HCT116 (cell line): ENCODE data around the gene SYT7. TPM values are rescaled to one million over a fixed set of nuclear protein-coding genes. Genes with fewer than 3 reads are reported as not detected.

Source experiments
- ATAC-seq: fragments of 200-7000 bp; cut with Tn5 transposase; 2 replicates; pipeline ENCODE4 v1.9.1; 2020; ENCODE audit warnings: mild to moderate bottlenecking, moderate library complexity
- BruUV-seq: library from RNA; stranded (reverse); fragments of 400-500 nt; replicated peaks from 2 replicates; lab custom pipeline; 2021; lab: Mats Ljungman, UMichigan
- CTCF ChIA-PET: fragments of 300-600 bp; sonication (Branson Sonifier 250); formaldehyde crosslinking; loops from one replicate; lab custom pipeline; 2021; ENCODE audit warnings: antibody characterized with exemption; lab: Charles Lee
- POLR2A ChIA-PET: fragments of 300-600, 350-600 bp; sonication (Branson Sonifier 250); formaldehyde crosslinking; loops from one replicate; lab custom pipeline; 2021; ENCODE audit warnings: antibody characterized with exemption; lab: Charles Lee
- RAD21 ChIA-PET, 2 experiments: fragments of 300-600 bp; sonication (Branson Sonifier 250); formaldehyde crosslinking; loops; one replicate each; lab custom pipeline; 2023; ENCODE audit warnings: low total read pairs in 2 of 2; ENCODE audit not compliant: uncharacterized antibody in 2 of 2, unreplicated experiment in 2 of 2, low non-redundant PET in 1 of 2; lab: Charles Lee
- DNase-seq: peaks from one replicate; pipeline ENCODE4 v3.0.0-alpha.2; 2010; ENCODE audit warnings: low read depth, low spot score
- H2AFZ ChIP-seq: fragments of 200-600 bp; shearing (Covaris generic), sonication (generic); 2 replicates; pipeline ENCODE4 v1.6.1; 2017; ENCODE audit warnings: low read depth, mixed run types, mixed read lengths, antibody characterized with exemption, low read length; ENCODE audit not compliant: poor library complexity, severe bottlenecking
- H3K27ac ChIP-seq: 2 replicates; pipeline ENCODE4 v1.5.1; 2012; ENCODE audit warnings: low read depth, low read length
- H3K27me3 ChIP-seq: fragments of 200-600 bp; sonication (generic); 2 replicates; pipeline ENCODE4 v1.6.1; 2016; ENCODE audit warnings: mixed run types, low read length, mixed read lengths; ENCODE audit not compliant: insufficient read depth
- H3K36me3 ChIP-seq, 2 experiments: fragments of 200-500 bp in 1 of 2; fragments of 200-600 bp in 1 of 2; sonication (Bioruptor generic) in 1 of 2; sonication (generic) in 1 of 2; 2 replicates each; pipeline versions ENCODE4 v1.5.1 to v1.6.1; 2014 to 2016; ENCODE audit warnings: low read length in 2 of 2, inconsistent platforms in 1 of 2, mixed read lengths in 1 of 2, mixed run types in 1 of 2; ENCODE audit not compliant: insufficient read depth in 2 of 2, control insufficient read depth in 1 of 2
- H3K4me1 ChIP-seq, 2 experiments: fragments of 200-600 bp in 1 of 2; sonication (generic) in 1 of 2; 2 replicates each; pipeline versions ENCODE4 v1.5.1 to v1.6.1; 2012 to 2017; ENCODE audit warnings: low read length in 2 of 2, inconsistent platforms in 1 of 2, mild to moderate bottlenecking in 1 of 2, mixed read lengths in 1 of 2, mixed run types in 1 of 2, moderate library complexity in 1 of 2; ENCODE audit not compliant: insufficient read depth in 2 of 2, control insufficient read depth in 1 of 2
- H3K4me2 ChIP-seq: fragments of 200-600 bp; sonication (generic); 2 replicates; pipeline ENCODE4 v1.6.1; 2017; ENCODE audit warnings: mixed run types, low read length, mixed read lengths
- H3K4me3 ChIP-seq, 2 experiments: fragments of 200-600 bp in 1 of 2; sonication (generic) in 1 of 2; replicated peaks in 1 of 2; 2 replicates each; pipeline ENCODE4 v1.5.1; 2011 to 2016; ENCODE audit warnings: low read length in 2 of 2, control low read depth in 1 of 2, low read depth in 1 of 2, mild to moderate bottlenecking in 1 of 2, mixed read lengths in 1 of 2, mixed run types in 1 of 2
- H3K79me2 ChIP-seq: fragments of 200-600 bp; sonication (generic); 2 replicates; pipeline ENCODE4 v1.6.1; 2017; ENCODE audit warnings: mild to moderate bottlenecking, mixed run types, low read length, moderate library complexity, mixed read lengths; ENCODE audit not compliant: insufficient read depth
- H3K9ac ChIP-seq: fragments of 200-600 bp; sonication (generic); 2 replicates; pipeline ENCODE4 v1.6.1; 2016; ENCODE audit warnings: low read length, mixed read lengths
- H3K9me2 ChIP-seq: fragments of 200-600 bp; sonication (generic), shearing (Covaris generic); 2 replicates; pipeline ENCODE4 v1.6.1; 2017; ENCODE audit warnings: mixed run types, mild to moderate bottlenecking, moderate library complexity; ENCODE audit not compliant: insufficient read depth
- H3K9me3 ChIP-seq, 2 experiments: fragments of 200-500 bp in 1 of 2; fragments of 200-600 bp in 1 of 2; sonication (Bioruptor generic) in 1 of 2; sonication (generic) in 1 of 2; 2 replicates each; pipeline ENCODE4 v1.6.1; 2014 to 2017; ENCODE audit warnings: low read length in 2 of 2, mixed read lengths in 2 of 2, inconsistent platforms in 1 of 2, low read depth in 1 of 2, mild to moderate bottlenecking in 1 of 2, mixed run types in 1 of 2, moderate library complexity in 1 of 2; ENCODE audit not compliant: control insufficient read depth in 1 of 2, insufficient read depth in 1 of 2
- H4K20me1 ChIP-seq: fragments of 200-600 bp; sonication (generic), shearing (Covaris generic); 2 replicates; pipeline ENCODE4 v1.6.1; 2017; ENCODE audit warnings: mixed run types, mild to moderate bottlenecking, moderate library complexity; ENCODE audit not compliant: insufficient read depth
- CBX3 ChIP-seq: IDR thresholded peaks from 2 replicates; pipeline ENCODE4 v1.6.1; 2012; ENCODE audit warnings: low read depth
- CEBPB ChIP-seq: IDR thresholded peaks from 2 replicates; pipeline ENCODE4 v1.6.1; 2012; ENCODE audit warnings: low read depth
- EGR1 ChIP-seq: IDR thresholded peaks from 2 replicates; pipeline ENCODE4 v1.6.1; 2012; ENCODE audit warnings: low read depth
- EZH2 ChIP-seq: fragments of 200-600 bp; sonication (generic); IDR thresholded peaks from 2 replicates; pipeline ENCODE4 v1.6.1; 2017; ENCODE audit warnings: antibody characterized with exemption, mixed run types
- POLR2A ChIP-seq: IDR thresholded peaks from 2 replicates; pipeline ENCODE4 v1.7.0; 2011; ENCODE audit warnings: borderline replicate concordance; ENCODE audit not compliant: insufficient read depth, insufficient read length; ENCODE audit errors: extremely low read depth
- POLR2AphosphoS5 ChIP-seq: IDR thresholded peaks from 2 replicates; pipeline ENCODE4 v1.6.1; 2011; ENCODE audit warnings: mild to moderate bottlenecking, low read depth, low read length, moderate library complexity
- SP1 ChIP-seq: IDR thresholded peaks from 2 replicates; pipeline ENCODE4 v1.6.1; 2012; ENCODE audit warnings: low read depth
- TCF7L2 ChIP-seq: IDR thresholded peaks from 2 replicates; pipeline ENCODE4 v1.7.0; 2011; ENCODE audit warnings: borderline replicate concordance, inconsistent platforms; ENCODE audit not compliant: insufficient read depth, insufficient read length; ENCODE audit errors: extremely low read depth
- YY1 ChIP-seq: IDR thresholded peaks from 2 replicates; pipeline ENCODE4 v1.6.1; 2011; ENCODE audit warnings: low read length, low read depth, moderate library complexity, mild to moderate bottlenecking; ENCODE audit not compliant: insufficient replicate concordance; ENCODE audit errors: extremely low read depth
- ZNF274 ChIP-seq: fragments of 200-500 bp; sonication (Bioruptor generic); IDR thresholded peaks from 2 replicates; pipeline ENCODE4 v1.6.1; 2014; ENCODE audit warnings: mild to moderate bottlenecking, low read depth, low read length, inconsistent platforms
- intact Hi-C: fragments of 100-400 bp; cut with micrococcal nuclease; formaldehyde crosslinking; loops from 2 replicates; pipeline ENCODE4 v1.10.0; 2022
- total RNA-seq: library from RNA; stranded (reverse); gene quantifications from one replicate; pipeline ENCODE4 v1.2.1, GENCODE V29; 2021; ENCODE audit not compliant: unreplicated experiment
- TF ChIP-seq, protein P1 (sequence below): IDR thresholded peaks from 2 replicates; pipeline ENCODE4 v1.6.1; 2012
- TF ChIP-seq, protein P2 (sequence below), 3 experiments: fragments of 200-600 bp in 1 of 3; sonication (generic) in 1 of 3; IDR thresholded peaks in 2 of 3; conservative IDR thresholded peaks in 1 of 3; 2 replicates each; pipeline ENCODE4 v1.5.1; 2012 to 2017; ENCODE audit warnings: low read depth in 2 of 3, low read length in 2 of 3, antibody characterized with exemption in 1 of 3, borderline replicate concordance in 1 of 3, control low read depth in 1 of 3, mild to moderate bottlenecking in 1 of 3, mixed read lengths in 1 of 3, mixed run types in 1 of 3, moderate library complexity in 1 of 3; ENCODE audit not compliant: insufficient read depth in 1 of 3
- TF ChIP-seq, protein P3 (sequence below): IDR thresholded peaks from 2 replicates; pipeline ENCODE4 v1.6.1; 2012; ENCODE audit warnings: low read depth

The SYT7 gene
- total RNA-seq, 1 experiment from 2014 or later, result 27.4 TPM

DNA sequence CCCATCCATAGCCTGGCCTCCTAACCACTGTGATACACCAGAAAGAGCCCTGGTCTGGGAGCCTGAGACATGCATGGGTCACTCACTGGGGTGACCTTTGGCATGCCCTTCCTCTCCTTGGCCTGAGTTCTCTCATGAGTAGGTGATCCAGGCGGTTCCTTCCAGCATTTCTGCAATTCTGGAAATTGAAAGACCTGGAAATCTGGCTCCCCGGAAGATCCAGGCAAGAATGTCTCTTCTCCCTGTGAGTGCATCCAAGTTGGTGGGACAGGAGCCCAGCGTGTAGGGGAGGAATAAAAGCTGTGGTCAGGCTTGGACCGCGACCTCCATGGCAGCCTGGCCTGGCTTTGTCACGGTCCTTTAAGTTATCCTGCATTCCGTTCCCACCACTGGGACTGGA is 16.1 kb upstream of the SYT7 start (continued):
- TF ChIP-seq YY1, result no peak
- no peak for TF ChIP-seq ZNF274

DNA sequence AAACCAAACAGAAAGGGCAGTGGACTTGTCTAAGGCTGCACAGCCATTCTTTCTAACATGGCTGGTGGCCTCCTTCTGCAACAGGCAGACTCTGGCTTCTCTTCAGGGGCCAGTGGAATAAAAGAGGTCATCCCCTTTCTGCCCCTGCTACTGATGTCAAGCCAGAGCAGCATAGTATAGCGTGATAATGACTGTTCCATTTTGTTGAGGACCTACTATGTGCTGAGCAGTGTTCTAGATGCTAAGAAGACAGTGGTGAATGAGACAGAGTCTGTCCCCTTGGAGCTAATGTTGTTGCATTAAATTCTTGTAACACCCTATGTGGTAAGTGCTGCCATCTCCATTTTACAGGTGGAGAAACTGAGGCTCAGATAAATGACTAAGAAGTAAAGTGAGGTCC is 15.7 kb upstream of the SYT7 start:
- TF ChIP-seq POLR2AphosphoS5 (no peak), EGR1 (no peak), ZNF274 (no peak), CBX3 (no peak), TCF7L2 (no peak), POLR2A (no peak), YY1 (no peak), CEBPB (no peak), EZH2 (no peak), SP1 (no peak)
- TF ChIP-seq, protein P1, sequence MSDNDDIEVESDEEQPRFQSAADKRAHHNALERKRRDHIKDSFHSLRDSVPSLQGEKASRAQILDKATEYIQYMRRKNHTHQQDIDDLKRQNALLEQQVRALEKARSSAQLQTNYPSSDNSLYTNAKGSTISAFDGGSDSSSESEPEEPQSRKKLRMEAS, result no peak
- TF ChIP-seq, protein P2, sequence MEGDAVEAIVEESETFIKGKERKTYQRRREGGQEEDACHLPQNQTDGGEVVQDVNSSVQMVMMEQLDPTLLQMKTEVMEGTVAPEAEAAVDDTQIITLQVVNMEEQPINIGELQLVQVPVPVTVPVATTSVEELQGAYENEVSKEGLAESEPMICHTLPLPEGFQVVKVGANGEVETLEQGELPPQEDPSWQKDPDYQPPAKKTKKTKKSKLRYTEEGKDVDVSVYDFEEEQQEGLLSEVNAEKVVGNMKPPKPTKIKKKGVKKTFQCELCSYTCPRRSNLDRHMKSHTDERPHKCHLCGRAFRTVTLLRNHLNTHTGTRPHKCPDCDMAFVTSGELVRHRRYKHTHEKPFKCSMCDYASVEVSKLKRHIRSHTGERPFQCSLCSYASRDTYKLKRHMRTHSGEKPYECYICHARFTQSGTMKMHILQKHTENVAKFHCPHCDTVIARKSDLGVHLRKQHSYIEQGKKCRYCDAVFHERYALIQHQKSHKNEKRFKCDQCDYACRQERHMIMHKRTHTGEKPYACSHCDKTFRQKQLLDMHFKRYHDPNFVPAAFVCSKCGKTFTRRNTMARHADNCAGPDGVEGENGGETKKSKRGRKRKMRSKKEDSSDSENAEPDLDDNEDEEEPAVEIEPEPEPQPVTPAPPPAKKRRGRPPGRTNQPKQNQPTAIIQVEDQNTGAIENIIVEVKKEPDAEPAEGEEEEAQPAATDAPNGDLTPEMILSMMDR (IDR thresholded peaks at IDR 0.05 in 2 of 3, conservative IDR thresholded peaks at IDR 0.05 in 1 of 3; ENCODE audit: borderline replicate concordance in 1 of 3, insufficient read depth in 1 of 3, low read depth in 2 of 3, low read length in 2 of 3), result no peak
- TF ChIP-seq, protein P3, sequence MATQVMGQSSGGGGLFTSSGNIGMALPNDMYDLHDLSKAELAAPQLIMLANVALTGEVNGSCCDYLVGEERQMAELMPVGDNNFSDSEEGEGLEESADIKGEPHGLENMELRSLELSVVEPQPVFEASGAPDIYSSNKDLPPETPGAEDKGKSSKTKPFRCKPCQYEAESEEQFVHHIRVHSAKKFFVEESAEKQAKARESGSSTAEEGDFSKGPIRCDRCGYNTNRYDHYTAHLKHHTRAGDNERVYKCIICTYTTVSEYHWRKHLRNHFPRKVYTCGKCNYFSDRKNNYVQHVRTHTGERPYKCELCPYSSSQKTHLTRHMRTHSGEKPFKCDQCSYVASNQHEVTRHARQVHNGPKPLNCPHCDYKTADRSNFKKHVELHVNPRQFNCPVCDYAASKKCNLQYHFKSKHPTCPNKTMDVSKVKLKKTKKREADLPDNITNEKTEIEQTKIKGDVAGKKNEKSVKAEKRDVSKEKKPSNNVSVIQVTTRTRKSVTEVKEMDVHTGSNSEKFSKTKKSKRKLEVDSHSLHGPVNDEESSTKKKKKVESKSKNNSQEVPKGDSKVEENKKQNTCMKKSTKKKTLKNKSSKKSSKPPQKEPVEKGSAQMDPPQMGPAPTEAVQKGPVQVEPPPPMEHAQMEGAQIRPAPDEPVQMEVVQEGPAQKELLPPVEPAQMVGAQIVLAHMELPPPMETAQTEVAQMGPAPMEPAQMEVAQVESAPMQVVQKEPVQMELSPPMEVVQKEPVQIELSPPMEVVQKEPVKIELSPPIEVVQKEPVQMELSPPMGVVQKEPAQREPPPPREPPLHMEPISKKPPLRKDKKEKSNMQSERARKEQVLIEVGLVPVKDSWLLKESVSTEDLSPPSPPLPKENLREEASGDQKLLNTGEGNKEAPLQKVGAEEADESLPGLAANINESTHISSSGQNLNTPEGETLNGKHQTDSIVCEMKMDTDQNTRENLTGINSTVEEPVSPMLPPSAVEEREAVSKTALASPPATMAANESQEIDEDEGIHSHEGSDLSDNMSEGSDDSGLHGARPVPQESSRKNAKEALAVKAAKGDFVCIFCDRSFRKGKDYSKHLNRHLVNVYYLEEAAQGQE, result no peak
- TF ChIP-seq, all 23 proteins: peak for 0
- no peaks in the 10 kb centered on the region for H3K27me3 ChIP-seq
- no TSS peak for BruUV-seq
- no peaks in the 10 kb centered on the region for H3K36me3 ChIP-seq
- peaks cover 9 to 45% of the 10 kb centered on the region in 2 experiments; a peak in 3 of 4 replicates for H3K4me1 ChIP-seq
- H3K27ac ChIP-seq, result no peak overlapping the region
- H3K9me3 ChIP-seq, result no peaks in the 10 kb centered on the region
- H3K9ac ChIP-seq, result no peak overlapping the region
- intact Hi-C loops, result no loop called here
- no peaks in the 10 kb centered on the region for H3K9me2 ChIP-seq
- CTCF ChIA-PET, result no interaction called here
- no peak overlapping the region for H3K4me3 ChIP-seq
- RAD21 ChIA-PET, result no interaction called here
- H3K4me2 ChIP-seq, result no peak overlapping the region
- DNase-seq, result no peak
- no peaks in the 10 kb centered on the region for H4K20me1 ChIP-seq
- no peak overlapping the region for H2AFZ ChIP-seq
- POLR2A ChIA-PET, result no interaction called here
- no peak for ATAC-seq
- no peaks in the 10 kb centered on the region for H3K79me2 ChIP-seq
